ENCODE results near the gene LARP4.
"Not testable (repeated sequence)": the region's sequence is repeated elsewhere in the genome, so short reads cannot be mapped to it uniquely, and the experiment has no call there.

LARP4 gene

GRCh38 chr12:50517421-50518048 is 116.8 kb downstream of the LARP4 start:
- DNase-seq (ENCODE audit: insufficient read length, low spot score): no peak
- FAIRE-seq: no peak
- no peak for TF ChIP-seq POLR2A (IDR thresholded peaks at IDR 0.05; ENCODE audit: low read depth, low read length)

GRCh38 chr12:50518090-50518489 is 117.4 kb downstream of the LARP4 start:
- DNase-seq (ENCODE audit: insufficient read length, low spot score) (no peak), FAIRE-seq (no peak)
- TF ChIP-seq POLR2A (IDR thresholded peaks at IDR 0.05; ENCODE audit: low read depth, low read length): no peak

GRCh38 chr12:50519353-50519752 is 118.7 kb downstream of the LARP4 start:
- FAIRE-seq (no peak), DNase-seq (ENCODE audit: insufficient read length, low spot score) (no peak)
- TF ChIP-seq POLR2A (IDR thresholded peaks at IDR 0.05; ENCODE audit: low read depth, low read length): no peak

GRCh38 chr12:50520416-50521207 is 119.9 kb downstream of the LARP4 start:
- DNase-seq (ENCODE audit: insufficient read length, low spot score) (no peak), FAIRE-seq (no peak)
- TF ChIP-seq POLR2A (IDR thresholded peaks at IDR 0.05; ENCODE audit: low read depth, low read length): no peak

- FAIRE-seq: not testable (repeated sequence)
These were observed 121.1 kb downstream of the LARP4 start for GRCh38 chr12:50521781-50522180.

GRCh38 chr12:50523772-50524171 is 123.1 kb downstream of the LARP4 start:
- FAIRE-seq (no peak), DNase-seq (ENCODE audit: insufficient read length, low spot score) (no peak)
- no peak for TF ChIP-seq POLR2A (IDR thresholded peaks at IDR 0.05; ENCODE audit: low read depth, low read length)

More at GRCh38 chr12:50521781-50522180, 121.1 kb downstream of the LARP4 start:
- not testable (repeated sequence) for DNase-seq (ENCODE audit: insufficient read length, low spot score)

GRCh38 chr12:50524621-50525020 is 123.9 kb downstream of the LARP4 start:
- FAIRE-seq: no peak
- no peak for TF ChIP-seq POLR2A (IDR thresholded peaks at IDR 0.05; ENCODE audit: low read depth, low read length)
- no peak for DNase-seq (ENCODE audit: insufficient read length, low spot score)

GRCh38 chr12:50525422-50525821 is 124.7 kb downstream of the LARP4 start:
- DNase-seq (ENCODE audit: insufficient read length, low spot score): no peak
- no peak for FAIRE-seq
- TF ChIP-seq POLR2A (IDR thresholded peaks at IDR 0.05; ENCODE audit: low read depth, low read length): no peak

GRCh38 chr12:50527359-50527726 is 126.7 kb downstream of the LARP4 start:
- FAIRE-seq (no peak), DNase-seq (ENCODE audit: insufficient read length, low spot score) (no peak)
- TF ChIP-seq POLR2A (IDR thresholded peaks at IDR 0.05; ENCODE audit: low read depth, low read length): no peak

- no peak for TF ChIP-seq POLR2A (IDR thresholded peaks at IDR 0.05; ENCODE audit: low read depth, low read length)
- no peak for FAIRE-seq
- DNase-seq (ENCODE audit: insufficient read length, low spot score): no peak
These were observed 128.1 kb downstream of the LARP4 start for GRCh38 chr12:50528800-50529199.

- no peak for TF ChIP-seq POLR2A (IDR thresholded peaks at IDR 0.05; ENCODE audit: low read depth, low read length)
- no peak for DNase-seq (ENCODE audit: insufficient read length, low spot score)
These were observed 128.7 kb downstream of the LARP4 start for GRCh38 chr12:50529345-50529744.

More at GRCh38 chr12:50529345-50529744, 128.7 kb downstream of the LARP4 start:
- no peak for FAIRE-seq
